NCI-H1105 treated with DMSO at 0.1 percent for 48 hours (cell line): ENCODE measurements around the gene CIBAR2.

Source experiments
- DNase-seq: peaks from one replicate; lab custom pipeline; 2025; lab: John Stamatoyannopoulos, UW

CIBAR2 gene

DNA sequence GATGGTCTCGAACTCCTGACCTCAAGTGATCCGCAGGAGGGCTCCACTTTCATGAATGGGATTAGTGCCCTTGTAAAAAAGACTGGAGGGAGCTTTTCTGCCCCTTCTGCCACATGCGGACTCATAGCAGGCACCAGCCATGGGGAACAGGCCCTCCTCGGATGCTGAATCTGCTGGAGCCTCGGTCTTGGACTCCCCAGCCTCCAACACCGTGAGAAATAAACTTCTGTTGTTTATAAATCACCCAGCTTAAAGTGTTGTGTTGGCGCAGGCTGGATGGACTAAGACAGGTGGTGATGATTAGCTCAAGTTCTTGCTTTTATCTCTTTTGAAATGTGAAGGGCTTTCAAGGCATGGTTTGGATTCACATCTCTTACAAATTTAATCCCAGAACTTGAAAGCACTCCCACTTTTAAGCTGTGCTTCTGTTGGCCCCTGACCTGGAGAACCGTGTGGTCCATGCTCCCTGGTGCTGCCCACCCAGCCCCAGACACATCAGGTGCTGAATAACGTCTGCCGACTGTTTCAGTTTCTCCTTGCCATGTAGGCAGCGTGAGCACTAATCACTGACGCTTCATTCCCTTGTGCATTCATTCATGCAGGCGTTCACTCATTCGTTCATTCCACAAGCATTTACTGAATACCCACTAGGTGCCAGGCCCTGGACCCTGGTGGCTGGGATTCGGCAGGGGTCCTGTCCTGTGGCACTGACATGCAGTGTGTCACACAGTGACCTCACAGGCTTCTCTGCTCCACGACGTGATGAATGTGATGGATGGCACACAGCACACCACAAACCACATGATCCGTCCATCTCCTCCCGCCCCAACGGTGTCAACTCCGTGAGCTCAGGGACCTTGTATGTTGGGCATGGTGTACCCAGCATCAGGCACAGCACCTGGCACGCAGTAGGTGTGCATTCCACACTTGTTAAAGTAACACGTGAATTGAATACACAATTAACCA, 8.9 kb downstream of the CIBAR2 start:
- DNase-seq = no peak

DNA sequence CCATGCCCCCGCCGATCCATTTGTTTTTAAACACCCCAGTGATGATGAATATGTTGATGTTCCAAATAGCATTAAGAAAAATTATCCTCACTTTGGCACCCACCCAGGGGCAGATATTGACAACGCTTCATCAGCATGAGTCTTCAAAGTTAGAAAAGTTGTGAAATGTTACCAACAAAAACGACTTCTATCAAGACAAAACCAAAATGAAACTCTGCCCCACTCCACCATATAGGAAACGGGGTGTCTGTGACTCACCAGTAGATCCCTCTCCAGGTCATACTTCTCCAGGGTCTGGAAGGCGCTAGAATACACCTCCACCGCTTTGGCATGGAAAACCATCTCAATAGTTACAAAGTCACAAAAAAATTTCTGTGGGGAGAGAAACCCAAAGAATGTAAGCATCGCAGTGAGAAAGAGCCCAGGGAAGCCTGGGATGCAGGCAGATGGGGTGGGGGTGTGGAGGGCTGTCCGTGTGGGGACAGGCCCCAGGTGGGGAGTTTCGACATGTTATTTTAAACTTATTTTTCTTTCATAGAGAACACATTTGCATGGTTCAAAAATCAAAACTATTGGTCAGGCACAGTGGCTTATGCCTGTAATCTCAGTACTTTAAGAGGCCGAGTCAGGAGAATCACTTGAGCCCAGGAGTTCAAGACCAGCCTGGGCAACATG, 10.2 kb downstream of the CIBAR2 start:
- no peak for DNase-seq

DNA sequence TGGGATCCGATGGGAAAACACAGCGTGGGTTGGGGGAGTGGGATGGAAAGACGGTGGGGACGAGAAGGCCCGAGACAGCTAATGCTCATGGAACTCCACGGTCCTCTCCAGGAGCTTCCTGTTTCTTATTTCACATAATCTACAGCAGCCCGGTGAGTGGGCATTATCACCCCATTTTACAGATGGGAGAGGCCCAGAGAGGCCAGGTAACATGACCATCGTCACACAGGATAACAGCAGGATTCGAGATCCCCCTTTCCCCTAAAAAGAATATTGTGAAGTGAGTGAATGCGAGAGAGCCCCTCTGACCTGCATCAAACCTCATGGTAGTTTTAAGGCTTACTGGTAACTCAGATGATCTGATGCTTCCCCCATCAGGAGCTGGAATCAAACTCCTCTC, 12.0 kb downstream of the CIBAR2 start:
- DNase-seq = no peak

DNA sequence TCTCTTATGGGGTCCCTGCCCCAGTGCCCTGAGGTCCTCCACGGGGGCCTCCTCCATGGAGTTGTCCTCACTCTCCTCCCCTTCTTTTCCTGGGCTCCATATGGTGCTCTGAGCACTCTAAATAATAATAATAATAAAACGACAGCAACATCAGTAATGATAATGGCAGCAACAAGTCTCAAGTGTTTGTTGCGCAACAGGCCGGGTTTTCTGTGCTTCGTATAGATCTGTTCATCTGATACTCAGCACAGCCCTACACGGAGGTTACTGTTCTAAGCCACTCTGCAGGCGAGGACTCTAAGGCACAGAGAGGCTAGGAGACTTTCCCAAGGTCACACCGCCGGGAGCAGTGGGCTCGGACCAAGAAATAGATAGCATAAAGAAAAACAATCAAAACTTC, 13.7 kb downstream of the CIBAR2 start:
- no peak for DNase-seq

DNA sequence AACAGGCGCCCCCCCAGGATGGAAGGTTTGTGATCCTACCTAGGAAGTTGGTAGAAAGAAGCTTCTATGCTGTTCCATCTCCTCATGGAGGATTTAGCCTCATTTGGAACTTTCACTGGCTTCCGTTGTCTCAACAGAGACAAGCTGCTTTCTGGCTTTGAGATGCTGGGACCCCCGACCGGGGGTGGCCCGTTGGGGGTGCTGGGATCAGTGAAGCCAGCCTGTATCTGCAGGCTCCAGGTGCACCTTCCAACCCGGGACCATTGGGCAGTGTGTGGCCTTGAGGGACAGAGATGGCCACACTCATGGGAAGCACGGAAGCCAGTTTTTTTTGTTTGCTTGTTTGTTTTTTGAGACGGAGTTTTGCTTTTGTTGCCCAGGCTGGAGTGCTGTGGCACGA, 15.4 kb downstream of the CIBAR2 start:
- DNase-seq = no peak

DNA sequence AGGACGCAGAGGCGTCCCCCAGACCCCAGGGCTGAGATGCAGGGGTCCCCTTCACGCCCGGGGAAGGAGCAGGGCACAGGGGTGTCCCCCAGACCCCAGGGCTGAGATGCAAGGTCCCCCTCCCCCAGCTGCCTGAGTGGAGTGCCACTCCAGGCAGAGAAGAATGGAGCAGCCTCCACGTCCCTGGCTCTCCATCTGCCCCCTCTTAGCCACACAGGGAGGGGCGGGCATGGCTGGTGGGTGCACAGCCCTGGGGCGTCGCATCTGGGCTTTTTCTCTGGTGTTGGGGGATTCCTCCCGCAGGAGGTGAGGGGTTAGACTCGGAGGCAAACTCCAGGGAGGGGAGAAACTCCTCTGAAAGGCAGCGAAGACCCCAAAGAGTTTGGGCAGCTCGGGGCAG, 17.5 kb downstream of the CIBAR2 start:
- no peak for DNase-seq

DNA sequence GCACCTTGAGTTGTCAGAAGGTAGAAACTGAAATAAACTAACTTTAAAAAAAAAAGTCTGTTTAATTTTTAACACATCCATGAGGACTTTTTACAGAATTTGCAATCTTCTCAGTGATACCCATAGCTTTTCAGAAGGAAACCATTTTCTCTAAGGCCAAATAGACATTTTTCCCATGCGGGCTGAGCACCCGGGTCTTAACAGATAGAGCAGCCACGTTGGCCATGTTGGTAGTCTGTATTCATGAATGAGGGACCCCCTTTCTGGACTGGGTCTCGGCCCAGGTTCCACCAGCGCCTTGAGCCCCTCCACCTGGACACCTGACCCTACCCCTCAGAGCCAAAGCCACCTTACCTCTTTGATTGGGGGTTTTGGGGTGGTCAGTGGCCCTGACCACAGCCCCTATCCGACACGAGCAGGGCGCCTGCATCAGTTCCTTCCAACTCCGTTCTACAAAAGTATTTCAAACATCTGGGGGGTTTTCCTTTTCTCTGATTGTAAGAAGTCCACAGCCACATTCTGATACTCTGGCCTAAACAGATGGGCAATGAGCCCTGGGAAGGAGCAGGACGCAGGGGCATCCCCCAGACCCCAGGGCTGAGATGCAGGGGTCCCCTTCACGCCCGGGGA, 18.0 kb downstream of the CIBAR2 start:
- DNase-seq = no peak

DNA sequence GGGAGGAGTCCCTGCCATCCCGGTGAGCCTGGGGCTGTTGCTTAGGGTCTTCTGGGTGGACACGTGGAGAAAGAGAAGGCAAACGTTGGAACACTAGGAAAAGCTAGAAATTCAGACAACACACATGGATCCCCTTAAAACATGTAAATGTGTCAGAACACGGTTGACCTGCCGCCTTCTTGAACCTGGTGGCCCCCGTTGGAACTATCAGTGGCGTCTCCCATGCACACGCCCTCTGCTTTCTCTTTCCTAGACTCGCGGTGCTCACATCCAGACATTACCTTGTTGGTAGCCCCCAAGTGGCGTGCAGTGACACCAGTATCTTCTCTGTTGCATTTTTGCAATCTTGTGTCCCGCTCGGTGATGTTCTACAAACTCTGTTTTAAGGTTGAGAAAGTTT, 18.6 kb downstream of the CIBAR2 start:
- no peak for DNase-seq

DNA sequence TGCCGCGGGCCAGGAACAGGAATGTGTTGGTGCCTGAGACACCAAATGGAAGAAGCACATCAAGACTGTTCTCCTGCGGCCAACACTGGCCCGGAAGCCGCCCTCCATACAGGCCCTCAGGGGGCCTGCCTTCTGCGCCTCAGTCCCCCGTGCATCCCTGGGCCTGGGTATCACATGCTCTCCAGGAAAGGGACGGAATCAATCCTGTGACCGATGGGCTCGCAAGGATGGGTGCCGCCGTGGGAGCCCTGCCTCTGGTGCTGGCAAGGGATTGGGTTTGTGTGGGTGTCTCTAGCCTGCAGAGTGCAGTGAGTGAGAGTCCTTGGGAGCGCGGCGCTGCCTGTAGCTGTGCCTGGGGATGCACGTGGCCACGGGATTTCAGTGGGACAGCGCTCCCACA, 19.4 kb downstream of the CIBAR2 start:
- DNase-seq = no peak

DNA sequence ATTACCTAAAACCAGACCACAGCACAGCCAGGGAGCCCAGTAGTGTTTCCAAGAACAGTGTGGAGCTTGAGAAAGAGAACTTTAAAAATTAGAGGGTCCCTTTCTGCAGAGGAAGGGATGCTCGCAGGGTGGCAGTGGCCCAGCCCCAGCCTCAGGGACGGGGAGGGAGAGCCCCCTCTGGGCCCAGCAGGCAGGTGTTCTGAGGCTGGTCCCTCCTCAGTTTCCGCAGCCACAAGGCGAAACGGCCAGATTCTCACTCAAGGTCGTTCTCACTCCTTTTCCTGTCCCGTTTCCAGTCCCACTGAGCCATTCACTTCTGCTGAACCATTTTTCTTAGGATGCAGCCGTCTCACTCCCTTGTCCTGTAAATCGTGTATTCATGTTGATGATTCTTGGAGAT, 20.0 kb downstream of the CIBAR2 start:
- no peak for DNase-seq

DNA sequence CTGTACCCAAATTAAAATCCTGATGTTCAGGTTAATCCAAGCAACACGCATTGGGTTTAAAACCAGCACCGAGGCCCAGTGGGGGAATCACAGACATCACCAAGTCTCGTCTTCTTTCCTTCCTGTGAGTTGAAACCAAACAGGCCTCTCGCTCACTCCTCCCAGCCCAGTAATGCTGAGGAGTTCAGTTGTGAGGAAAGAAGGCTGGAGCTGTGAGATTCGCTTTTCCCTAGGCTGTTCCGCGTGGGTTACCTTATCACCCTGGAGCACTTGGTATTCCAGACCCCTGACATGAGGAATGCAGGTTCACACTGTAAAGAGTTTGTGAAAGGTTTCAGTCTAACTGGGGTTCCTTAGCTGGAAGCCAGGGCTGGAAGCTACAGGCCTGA, 20.8 kb downstream of the CIBAR2 start:
- no peak for DNase-seq

DNA sequence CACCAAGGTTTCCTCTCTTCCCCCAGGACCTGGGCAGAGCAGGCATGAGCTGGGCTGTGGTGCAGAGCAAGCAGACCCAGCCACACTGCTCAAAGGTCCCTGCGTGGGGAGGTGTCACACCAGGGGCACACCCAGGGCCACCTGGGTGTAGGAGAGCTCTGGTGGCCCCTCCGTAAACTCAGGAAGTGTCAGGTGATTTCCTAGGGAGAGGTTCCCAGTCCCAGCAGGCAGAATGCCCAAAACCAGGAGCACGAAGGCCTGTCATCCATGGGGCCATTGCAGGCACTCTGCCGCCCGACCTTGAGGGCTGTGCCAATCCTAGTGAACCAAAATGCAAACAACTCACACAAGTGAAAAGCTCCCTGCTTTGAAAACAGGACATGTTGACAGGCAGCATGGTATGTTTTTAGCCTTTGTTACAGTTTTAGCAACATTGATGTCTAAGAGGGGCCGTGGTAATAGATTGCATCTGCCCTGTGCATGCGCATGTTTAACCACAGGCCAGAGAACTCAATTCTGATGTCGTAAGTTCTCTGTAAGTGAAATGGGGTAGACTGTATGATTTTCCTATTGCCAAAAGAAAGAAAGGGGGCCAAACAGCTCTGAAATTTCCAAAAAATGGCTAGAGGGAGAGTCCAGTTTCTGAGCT, 21.3 kb downstream of the CIBAR2 start:
- DNase-seq = no peak

DNA sequence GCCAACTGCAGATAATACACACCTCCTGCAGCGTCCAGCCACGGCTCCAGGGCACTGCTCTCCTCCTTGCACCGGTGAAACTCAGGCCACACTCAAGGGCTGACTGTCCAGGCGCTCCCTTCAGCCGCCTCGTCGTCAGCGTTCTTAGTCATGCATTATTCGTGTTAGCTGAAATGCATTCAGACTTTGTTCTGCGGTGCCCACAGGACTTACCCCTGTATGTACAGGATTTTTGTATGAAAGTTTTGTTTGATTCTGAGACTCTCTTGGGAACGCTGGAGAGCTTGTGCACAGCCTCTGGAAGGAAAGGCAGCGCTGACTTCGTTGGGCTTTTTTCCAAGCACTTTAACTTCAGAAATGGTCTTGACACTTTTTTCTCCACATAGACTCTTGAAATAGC, 22.1 kb downstream of the CIBAR2 start:
- no peak for DNase-seq

DNA sequence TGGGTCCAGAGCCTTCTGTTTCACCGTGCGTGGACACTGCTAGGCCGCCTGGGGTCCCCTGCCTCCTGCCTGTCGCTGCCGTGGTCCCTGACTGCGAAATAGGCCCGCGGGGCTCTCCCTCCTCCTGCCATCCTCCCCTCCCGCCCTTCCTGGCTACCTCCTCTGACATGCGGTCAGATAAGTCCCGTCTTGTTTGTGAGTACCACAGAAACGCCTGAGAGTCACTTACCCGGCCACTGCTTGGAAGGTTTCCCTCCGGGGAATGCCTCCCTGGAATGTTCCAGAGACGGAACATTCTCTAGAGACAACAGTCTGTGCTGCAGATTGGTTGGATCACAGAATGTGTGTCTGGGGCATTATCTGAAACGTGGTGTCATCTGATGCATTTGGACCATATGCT, 22.7 kb downstream of the CIBAR2 start:
- DNase-seq = no peak

DNA sequence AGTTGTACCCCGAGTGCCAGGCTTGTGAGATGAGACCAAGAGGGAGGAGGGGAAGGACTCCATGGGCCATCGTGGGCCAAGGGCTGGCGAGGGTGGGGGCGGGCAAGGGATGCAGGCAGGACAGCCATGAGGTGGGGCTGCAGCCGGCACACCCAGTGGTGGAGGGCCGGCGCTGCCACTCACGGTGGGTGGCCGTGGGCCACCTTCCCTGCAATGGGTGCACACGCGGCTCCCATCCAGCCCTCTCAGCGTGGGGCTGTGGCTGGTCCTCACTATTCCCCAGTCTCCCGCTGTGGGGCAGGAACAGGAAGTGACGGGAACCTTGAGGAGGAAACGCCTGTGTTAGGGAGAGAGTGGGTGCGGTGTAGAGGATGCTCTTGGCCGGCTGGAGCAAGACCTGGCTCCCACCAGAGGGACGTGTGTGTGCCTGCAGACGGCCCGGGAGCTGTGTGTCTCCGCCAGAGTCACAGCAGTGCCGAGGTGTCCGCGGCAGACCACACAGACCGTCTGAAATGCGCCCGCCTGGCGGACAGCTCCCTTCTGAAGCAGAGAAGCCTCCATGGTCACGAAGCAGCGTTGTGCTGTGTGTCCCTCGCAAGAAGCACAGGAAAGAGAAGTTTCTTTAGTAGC, 23.6 kb downstream of the CIBAR2 start:
- no peak for DNase-seq

DNA sequence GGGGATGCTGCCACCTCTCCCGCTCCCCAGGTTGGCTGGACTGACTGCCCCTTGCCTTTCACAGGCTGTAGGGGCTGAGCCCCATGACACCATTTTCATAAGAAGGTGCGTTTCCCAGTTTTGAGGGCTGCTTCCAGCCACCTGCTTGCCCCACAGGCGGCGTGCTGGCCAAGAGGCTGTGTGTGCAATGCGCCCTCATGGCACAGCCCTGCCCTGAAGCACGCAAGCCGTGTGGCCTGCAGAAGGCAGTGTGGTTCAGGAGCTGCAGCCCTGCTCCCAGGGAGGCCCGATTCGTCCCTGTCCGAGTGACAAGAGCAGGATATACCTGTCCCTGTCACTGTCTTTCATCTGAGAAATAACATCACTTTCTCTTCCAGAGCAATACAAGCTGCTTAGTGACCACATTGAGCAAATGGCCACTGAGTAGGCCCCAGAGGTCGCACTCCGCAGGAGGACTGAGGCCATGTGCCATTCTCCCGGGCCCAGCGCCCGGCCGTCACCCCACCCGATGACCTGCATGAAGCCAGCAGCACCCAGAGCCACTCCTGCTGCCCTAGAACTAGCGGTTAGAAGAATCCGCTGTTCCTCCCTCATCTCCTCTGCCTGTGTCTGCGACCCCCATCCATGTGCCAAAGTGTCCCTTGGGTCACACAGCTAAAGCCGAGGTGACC, 24.2 kb downstream of the CIBAR2 start:
- DNase-seq = no peak

DNA sequence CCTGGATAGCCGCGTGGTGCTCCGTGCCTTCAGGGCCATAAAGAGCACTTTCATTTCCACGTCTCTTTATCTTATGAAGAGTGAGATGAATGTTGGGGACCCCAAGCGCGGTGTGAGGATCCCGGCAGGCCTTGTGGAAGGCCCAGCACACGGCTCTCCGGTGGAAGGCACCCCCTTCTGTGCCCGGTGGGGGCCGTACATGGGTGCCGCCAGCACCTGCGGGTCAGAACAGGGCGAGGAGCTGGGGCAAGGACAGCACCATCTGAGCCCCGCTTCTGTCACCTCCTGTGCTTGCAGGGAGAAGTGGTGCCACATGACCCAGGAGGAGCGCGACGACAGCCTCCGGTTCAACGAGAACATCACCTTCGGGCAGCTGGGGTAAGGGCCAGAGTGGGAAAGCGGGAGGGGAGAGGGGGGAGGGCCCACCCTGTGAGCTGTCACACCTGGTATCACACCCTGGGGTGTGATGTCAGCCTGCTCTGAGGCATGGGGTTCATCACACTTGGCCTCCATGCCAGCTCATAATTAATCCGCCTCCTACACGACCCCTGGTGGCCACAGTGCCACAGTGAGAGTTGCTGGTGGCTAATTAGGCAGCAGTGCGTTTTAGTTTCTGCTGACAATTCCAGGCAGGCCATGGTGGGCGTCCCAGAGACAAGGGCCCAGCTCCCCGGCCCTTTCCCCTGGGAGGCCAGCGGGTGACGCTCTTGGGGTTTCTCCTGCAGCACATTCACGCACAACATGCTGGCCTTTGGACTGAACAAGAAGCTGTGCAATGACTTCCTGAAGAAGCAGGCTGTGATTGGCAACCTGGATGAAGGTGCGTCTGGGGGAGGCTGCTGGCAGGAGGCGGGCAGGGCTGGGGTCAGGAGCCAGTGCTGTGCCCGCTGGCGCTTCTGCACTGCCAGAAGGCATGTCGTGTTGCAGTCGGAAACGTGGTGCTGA, 25.7 kb downstream of the CIBAR2 start:
- peak; percentile 40 for DNase-seq

DNA sequence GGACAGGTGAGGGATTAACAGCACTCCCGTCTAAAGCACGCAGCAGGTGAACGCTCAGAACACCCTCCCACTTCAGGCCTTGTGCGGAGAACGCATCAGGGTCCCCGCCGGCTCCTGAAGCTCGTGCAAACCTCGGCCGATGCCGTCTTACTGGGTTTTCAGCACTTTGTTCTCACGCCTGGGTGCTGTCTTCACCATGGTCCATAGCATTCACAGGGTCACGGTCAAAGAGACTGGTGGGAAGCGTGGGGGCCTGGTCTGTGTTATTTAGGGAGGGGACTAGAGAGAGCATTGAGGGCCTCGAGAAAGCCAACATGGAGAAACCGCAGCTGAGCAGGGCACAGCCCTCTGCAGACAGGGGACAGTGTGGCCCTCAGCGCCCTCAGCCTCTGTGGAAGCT, 26.6 kb downstream of the CIBAR2 start:
- no peak for DNase-seq

DNA sequence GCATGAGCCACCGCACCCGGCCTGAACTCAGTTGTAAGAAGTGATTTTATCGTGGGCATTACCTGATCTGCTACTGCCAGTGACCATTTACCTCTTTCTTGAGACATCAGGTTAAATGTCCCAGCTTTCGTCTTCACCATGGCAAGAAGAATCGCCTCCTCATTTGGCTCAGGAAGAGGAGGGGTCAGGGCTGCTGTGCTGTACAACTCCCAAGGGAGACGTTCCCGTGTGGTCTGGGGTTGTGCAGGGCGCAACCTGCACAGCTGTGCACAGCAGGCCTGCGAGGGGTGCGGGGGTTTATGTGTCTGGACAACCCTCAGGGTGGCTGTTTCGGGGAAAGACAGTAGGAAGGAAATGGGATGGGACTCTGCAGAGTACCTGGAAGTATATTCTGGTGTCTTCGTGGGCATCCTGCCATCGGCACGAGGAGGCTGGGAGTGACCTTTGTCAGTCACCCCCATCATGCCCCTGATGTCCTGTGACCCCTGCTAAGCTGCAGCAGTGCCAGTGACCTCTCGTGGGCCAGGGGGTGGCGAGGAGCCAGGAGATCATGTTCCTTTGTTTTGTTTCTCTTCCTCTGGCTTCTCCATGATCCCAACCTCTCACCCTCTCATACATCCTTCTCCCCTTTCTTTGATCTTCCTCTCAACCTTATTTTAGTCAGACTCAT, 27.3 kb downstream of the CIBAR2 start:
- DNase-seq = no peak
